Natural killer cell (primary cell): Measurements from ENCODE around the gene CYTH4. TPM values are rescaled to one million over a fixed set of nuclear protein-coding genes. Genes with fewer than 3 reads are reported as not detected.
A peak's percentile ranks its signal among the peaks of the same experiment; 100 is the strongest.

Experiments used
- ATAC-seq, 3 donors: fragments of 150-1000 bp in 2 of 3; fragments of 200-7000 bp in 1 of 3; cut with Tn5 transposase; 1 replicate in 1 of 3; 2 replicates in 2 of 3; pipeline ENCODE4 v1.10.0; 2021; ENCODE audit warnings: mild to moderate bottlenecking in 2 of 3, moderate library complexity in 2 of 3
- DNase-seq, 2 donors: peaks; one replicate each; pipeline versions ENCODE4 v3.0.0 to v3.0.0-alpha.2; 2013 to 2021; ENCODE audit warnings: mixed read lengths in 1 of 2
- H3K27ac ChIP-seq: one replicate; pipeline ENCODE4 v1.5.1; 2013; ENCODE audit warnings: mild to moderate bottlenecking, low read length
- H3K27me3 ChIP-seq: one replicate; pipeline ENCODE4 v1.6.1; 2013; ENCODE audit warnings: low read length; ENCODE audit not compliant: control insufficient read depth, insufficient read depth
- H3K36me3 ChIP-seq: one replicate; pipeline ENCODE4 v1.6.1; 2013; ENCODE audit warnings: low read length; ENCODE audit not compliant: control insufficient read depth, insufficient read depth
- H3K4me1 ChIP-seq: one replicate; pipeline ENCODE4 v1.6.1; 2013; ENCODE audit warnings: low read length; ENCODE audit not compliant: control insufficient read depth, insufficient read depth
- H3K4me3 ChIP-seq: one replicate; pipeline ENCODE4 v1.5.1; 2013; ENCODE audit warnings: low read length
- H3K9me3 ChIP-seq: one replicate; pipeline ENCODE4 v1.6.1; 2013; ENCODE audit warnings: low read length; ENCODE audit not compliant: control insufficient read depth, insufficient read depth
- H3K27ac Mint-ChIP-seq, 2 donors: one replicate each; pipeline ENCODE4 v1.8.0; 2022; ENCODE audit warnings: mild to moderate bottlenecking in 2 of 2, mixed read lengths in 2 of 2, moderate library complexity in 1 of 2
- H3K27me3 Mint-ChIP-seq, 2 donors: one replicate each; pipeline ENCODE4 v1.8.0; 2022; ENCODE audit warnings: low read depth in 2 of 2, mixed read lengths in 2 of 2
- H3K36me3 Mint-ChIP-seq: one replicate; pipeline ENCODE4 v1.8.0; 2022; ENCODE audit warnings: mixed read lengths
- H3K4me1 Mint-ChIP-seq, 2 donors: one replicate each; pipeline ENCODE4 v1.8.0; 2022; ENCODE audit warnings: mixed read lengths in 2 of 2
- H3K4me3 Mint-ChIP-seq: one replicate; pipeline ENCODE4 v1.8.0; 2022; ENCODE audit warnings: mild to moderate bottlenecking, moderate library complexity, mixed read lengths
- H3K9me3 Mint-ChIP-seq, 2 donors: one replicate each; pipeline ENCODE4 v1.8.0; 2022; ENCODE audit warnings: mixed read lengths in 2 of 2
- WGBS: methylation state at CpG from one replicate; pipeline ENCODE4 v1.1.7; 2013; ENCODE audit warnings: missing lambda C conversion rate; ENCODE audit not compliant: insufficient coverage; 5-methylcytosine and 5-hydroxymethylcytosine counted together
- intact Hi-C: fragments of 100-400 bp; cut with micrococcal nuclease; formaldehyde crosslinking; loops from one replicate; pipeline ENCODE4 v1.14.2; 2022
- total RNA-seq, 4 donors: library from RNA; stranded (reverse); fragments of 120-200 nt in 1 of 4; gene quantifications; one replicate each; pipeline versions ENCODE4 v1.2.3 to v1.2.4, GENCODE V29; 2013 to 2022
- TF ChIP-seq, protein P1 (sequence below): fragments of 200-600 bp; IDR thresholded peaks from one replicate; pipeline ENCODE4 v1.8.0; 2022; ENCODE audit warnings: antibody characterized with exemption

CYTH4 gene
- total RNA-seq, 3 donors from 2014 or later (not counting 1 experiment from before 2014, with no cell fraction given) = 219 to 260 (median 249) TPM

DNA sequence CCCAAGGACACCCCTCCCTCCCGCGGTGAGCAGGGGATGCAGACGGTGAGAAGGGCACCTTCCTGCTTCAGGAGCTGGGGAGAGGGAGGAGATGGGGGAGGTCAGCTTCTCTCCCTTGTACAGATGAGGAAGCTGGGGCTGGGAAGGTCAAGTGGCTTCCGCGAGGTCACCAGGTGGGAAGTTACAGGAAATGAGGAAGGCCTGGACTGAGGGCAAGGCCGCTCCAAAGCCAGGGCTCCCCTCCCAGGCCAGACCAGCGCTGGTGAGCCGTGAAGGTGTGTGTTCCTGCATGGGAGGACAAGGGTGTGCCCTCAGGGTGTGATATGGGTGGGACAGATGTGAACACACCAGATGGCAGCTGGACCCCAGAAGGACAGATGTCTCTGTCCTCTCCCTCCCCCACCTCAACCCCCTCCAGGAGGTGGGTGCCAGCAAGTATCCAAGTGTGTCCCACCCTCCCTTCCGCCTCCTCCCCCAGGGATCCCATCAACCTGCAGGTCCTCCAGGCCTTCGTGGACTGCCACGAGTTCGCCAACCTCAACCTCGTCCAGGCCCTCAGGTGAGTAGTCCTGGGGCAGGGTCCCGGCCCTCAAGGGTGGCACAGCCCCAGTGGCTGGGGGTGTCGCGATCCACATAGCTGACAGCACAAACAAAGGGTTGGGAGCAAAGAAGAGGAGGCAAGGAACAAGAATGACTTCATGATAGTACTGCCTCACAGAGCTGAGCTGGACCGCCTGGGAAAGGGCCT, 16.6 kb downstream of the CYTH4 start:
- DNase-seq (no peak), ATAC-seq (no peak)
- WGBS = 86% methylated on average over 15 of the region's 17 CpGs
- Mint-ChIP-seq H3K4me1 (peaks cover 44 to 75% of the 10 kb centered on the region in 2 donors), H3K27me3 (no peaks in the 10 kb centered on the region), H3K27ac (peak overlapping the region; percentile 79 to 89), H3K36me3 (peaks cover 15% of the 10 kb centered on the region), H3K4me3 (no peak overlapping the region), H3K9me3 (no peaks in the 10 kb centered on the region)
- Histone ChIP-seq H3K27ac (peak overlapping the region; percentile 21), H3K27me3 (no peaks in the 10 kb centered on the region), H3K4me1 (peaks cover 83% of the 10 kb centered on the region), H3K9me3 (no peaks in the 10 kb centered on the region), H3K36me3 (peaks cover 89% of the 10 kb centered on the region), H3K4me3 (no peak overlapping the region)
- TF ChIP-seq, protein P1, sequence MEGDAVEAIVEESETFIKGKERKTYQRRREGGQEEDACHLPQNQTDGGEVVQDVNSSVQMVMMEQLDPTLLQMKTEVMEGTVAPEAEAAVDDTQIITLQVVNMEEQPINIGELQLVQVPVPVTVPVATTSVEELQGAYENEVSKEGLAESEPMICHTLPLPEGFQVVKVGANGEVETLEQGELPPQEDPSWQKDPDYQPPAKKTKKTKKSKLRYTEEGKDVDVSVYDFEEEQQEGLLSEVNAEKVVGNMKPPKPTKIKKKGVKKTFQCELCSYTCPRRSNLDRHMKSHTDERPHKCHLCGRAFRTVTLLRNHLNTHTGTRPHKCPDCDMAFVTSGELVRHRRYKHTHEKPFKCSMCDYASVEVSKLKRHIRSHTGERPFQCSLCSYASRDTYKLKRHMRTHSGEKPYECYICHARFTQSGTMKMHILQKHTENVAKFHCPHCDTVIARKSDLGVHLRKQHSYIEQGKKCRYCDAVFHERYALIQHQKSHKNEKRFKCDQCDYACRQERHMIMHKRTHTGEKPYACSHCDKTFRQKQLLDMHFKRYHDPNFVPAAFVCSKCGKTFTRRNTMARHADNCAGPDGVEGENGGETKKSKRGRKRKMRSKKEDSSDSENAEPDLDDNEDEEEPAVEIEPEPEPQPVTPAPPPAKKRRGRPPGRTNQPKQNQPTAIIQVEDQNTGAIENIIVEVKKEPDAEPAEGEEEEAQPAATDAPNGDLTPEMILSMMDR = no peak
- intact Hi-C loops = no loop called here

DNA sequence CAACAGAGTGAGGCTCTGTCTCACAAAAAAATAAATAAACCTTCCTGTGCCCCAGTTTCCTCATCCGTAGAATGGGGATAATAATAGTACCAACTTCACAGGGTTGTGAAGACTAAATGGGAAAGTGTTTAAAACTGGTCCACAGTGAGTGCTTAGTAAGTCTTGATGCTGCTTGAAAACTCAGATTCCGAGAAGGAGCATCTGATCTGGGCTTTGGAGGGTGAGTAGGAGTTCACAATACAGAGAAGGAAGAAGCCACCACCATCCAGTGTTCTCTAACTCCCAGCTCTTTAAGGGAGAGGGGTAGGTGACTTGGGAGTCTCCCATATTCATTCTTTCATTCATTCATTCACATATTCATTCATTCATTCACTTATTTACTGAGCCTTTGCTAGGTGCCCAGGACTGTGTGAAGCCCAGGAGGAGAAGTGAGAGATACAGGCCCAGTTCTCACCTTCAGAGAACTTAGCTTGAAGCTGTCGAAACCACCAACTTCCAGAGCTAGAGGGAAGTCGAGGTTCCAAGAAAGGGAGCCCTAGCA, 17.7 kb downstream of the CYTH4 start:
- Mint-ChIP-seq H3K9me3 (no peaks in the 10 kb centered on the region), H3K27me3 (no peaks in the 10 kb centered on the region), H3K27ac (peak overlapping the region; percentile 79 to 89), H3K36me3 (peaks cover 15% of the 10 kb centered on the region), H3K4me1 (peaks cover 50 to 74% of the 10 kb centered on the region in 2 donors), H3K4me3 (peak overlapping the region; percentile 55)
- Histone ChIP-seq H3K27ac (peak overlapping the region; percentile 45), H3K4me3 (no peak overlapping the region), H3K27me3 (no peaks in the 10 kb centered on the region), H3K36me3 (peaks cover 91% of the 10 kb centered on the region), H3K4me1 (peaks cover 86% of the 10 kb centered on the region), H3K9me3 (no peaks in the 10 kb centered on the region)
- no peak for DNase-seq
- TF ChIP-seq, protein P1 = no peak
- 23% methylated on average over 3 of the region's 4 CpGs for WGBS
- intact Hi-C loops = no loop called here
- peak in 2 of 3 donors; percentile 2 to 14 for ATAC-seq

DNA sequence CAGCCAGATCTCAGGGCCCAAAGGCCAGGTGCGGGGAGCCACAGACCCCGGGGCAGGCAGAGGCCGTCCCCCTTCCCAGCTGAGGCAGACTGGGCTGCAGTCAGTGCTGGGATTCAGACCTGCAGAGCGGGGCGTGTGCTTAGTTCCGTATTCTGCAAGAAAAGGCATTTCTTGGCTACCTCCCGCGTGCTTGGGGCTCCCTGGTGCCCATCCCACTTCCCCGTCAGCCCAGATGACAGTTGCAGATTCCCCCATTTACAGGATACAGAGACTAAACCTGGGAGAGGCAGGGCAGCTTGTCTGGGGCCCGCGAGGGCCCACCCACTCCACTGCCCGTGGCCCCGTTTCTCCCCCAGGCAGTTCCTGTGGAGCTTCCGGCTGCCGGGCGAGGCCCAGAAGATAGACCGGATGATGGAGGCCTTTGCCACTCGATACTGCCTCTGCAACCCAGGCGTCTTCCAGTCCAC, 18.3 kb downstream of the CYTH4 start:
- Histone ChIP-seq H3K9me3 (no peaks in the 10 kb centered on the region), H3K4me3 (no peak overlapping the region), H3K27ac (peak overlapping the region; percentile 45), H3K4me1 (peaks cover 86% of the 10 kb centered on the region), H3K27me3 (no peaks in the 10 kb centered on the region), H3K36me3 (peaks cover 91% of the 10 kb centered on the region)
- TF ChIP-seq, protein P1 = no peak
- DNase-seq (peak in 1 of 2 donors; percentile 72), ATAC-seq (peak; percentile 42 to 63 (median 44))
- peaks cover 15% of the 10 kb centered on the region for H3K36me3 Mint-ChIP-seq
- no peaks in the 10 kb centered on the region for H3K27me3 Mint-ChIP-seq
- peak overlapping the region; percentile 79 to 89 for H3K27ac Mint-ChIP-seq
- WGBS = 29% methylated on average over 19 of the region's 19 CpGs
- peak overlapping the region; percentile 62 for H3K4me3 Mint-ChIP-seq
- H3K4me1 Mint-ChIP-seq = peaks cover 55 to 76% of the 10 kb centered on the region in 2 donors
- H3K9me3 Mint-ChIP-seq = no peaks in the 10 kb centered on the region
- intact Hi-C loops = no loop called here
